Hindlimb muscle (tissue), 1 donor: ENCODE measurements around the gene RRBP1. TPM values are rescaled to one million over a fixed set of nuclear protein-coding genes. Genes with fewer than 3 reads are reported as not detected.
"Not testable (repeated sequence)": the region's sequence is repeated elsewhere in the genome, so short reads cannot be mapped to it uniquely, and the experiment has no call there.

Experiments used
- DNase-seq: peaks from one replicate; pipeline ENCODE4 v3.0.0-alpha.2; 2013
- polyA plus RNA-seq: library from polyadenylated mRNA; unstranded; fragments of 120-200 nt; gene quantifications from one replicate; pipeline ENCODE4 v1.2.1, GENCODE V29; 2013; ENCODE audit not compliant: insufficient read length

Gene RRBP1
- polyA plus RNA-seq, 1 donor = 109 TPM

DNA sequence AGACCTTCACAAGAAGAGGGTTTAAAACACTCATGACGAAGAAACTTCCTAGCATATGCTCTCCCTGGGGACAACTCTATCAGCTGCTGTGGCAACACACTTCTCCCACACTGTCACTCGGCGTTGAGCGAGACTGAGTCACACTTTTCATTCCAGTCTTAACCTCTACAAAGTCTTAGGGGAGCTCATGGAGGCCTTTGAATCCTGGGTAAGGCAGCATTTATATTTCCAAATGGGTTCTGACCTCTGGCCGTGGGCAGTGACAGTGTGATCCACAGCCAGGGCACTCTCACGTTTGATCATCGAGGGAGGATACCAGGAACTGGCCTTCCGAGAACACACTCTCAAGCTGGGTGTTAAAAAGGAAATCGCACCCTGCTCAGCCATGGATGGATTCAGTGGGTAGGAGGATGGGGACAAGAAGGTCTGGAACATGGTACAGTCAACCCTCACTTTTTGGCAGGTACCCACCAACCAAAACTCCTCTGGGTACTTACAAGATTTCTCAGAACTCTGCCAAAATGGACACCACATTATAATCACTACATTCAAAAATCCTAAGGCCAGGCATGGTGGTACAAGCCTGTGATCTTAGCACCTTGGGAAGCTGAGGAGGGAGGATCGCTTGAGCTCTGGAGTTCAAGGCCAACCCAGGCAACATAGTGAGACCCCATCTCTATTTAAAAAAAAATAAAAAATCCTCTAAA, 19.6 kb downstream of the RRBP1 start:
- no peak for DNase-seq

DNA sequence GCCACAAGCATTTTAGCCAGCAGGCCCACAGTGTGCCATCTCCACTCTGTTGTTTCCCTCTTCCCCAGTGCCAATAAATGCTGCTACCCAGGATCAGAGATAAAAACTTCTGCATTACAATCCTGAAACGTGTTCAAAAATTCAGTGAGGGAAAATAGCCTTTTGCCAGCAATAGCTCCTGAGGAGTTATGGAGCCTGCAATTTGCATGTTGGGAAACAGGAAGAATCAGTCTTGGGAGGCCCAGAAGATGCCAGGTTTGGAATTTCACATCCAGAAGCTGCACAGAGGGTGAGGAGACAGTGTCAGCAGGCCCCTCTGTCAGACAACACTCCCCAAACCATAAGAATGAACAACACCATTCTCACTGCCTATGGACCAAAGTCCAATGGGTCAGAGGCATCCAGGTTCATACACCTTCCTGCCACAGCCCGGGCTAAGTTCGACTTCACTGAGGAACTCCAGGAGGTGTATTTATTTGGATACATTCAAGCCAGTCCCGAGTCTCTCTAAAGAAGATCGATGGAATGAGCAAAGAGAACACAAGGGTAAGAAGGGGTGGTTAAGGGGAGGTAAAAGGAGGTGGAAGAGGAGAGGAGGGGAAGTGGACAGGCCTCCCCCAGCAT, 20.8 kb downstream of the RRBP1 start:
- DNase-seq = no peak

GRCh38 chr20:17660667-17661066, 21.4 kb downstream of the RRBP1 start:
- DNase-seq = no peak

- no peak for DNase-seq
These were observed 22.2 kb downstream of the RRBP1 start for GRCh38 chr20:17659801-17660200.

- DNase-seq = not testable (repeated sequence)
These were observed 22.7 kb downstream of the RRBP1 start for GRCh38 chr20:17659344-17659743.

DNA sequence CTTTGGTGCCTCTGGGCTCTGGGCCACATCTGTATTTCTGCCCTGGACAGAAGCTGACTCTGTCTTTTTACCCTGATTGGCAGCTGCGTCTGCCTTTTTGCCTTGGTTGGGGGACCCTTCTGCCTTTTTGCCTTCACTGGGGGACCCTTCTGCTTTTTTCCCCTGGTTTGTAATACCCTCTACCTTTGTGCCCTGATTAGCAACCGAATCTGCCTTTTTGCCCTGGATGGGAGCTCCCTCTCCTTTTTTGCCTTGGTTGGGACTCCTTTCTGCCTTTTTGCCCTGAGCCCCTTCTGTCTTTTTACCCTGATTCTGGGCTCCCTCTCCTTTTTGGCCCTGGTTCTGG, 23.4 kb downstream of the RRBP1 start:
- no peak for DNase-seq

DNA sequence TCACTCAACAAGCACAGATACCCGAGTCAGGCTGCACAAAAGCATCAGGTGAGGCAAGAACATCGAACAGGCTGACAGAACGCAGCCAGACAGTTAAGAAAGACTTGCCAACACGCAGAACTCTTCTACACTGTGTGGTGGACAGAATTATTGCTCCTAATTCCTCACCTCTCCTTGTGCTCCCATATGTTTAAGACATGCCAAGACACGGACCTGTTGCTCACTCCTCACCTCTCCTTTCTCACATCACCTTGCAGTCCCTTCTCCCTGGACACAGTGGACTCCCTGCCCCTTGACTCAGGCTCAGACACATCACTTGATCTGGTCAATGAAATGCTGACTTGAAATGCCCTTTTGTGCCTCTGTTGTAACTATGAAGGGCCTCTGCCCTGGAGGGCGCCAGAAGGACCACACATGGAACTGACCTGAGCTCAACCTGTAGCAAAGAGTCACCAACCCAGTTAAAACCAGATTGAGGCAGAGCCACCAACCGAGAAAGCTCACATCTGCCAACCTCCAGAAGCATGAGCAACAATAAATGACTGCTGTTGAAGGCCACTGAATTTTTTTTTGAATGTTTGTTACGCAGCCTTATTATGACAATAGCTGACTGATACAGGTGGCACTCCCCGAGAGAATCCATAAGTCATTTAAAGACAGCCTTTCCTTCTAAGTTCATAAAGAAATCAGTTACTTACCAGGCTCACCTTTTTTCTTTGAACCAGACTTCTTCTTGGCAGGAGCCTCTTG, 24.0 kb downstream of the RRBP1 start:
- no peak for DNase-seq

DNA sequence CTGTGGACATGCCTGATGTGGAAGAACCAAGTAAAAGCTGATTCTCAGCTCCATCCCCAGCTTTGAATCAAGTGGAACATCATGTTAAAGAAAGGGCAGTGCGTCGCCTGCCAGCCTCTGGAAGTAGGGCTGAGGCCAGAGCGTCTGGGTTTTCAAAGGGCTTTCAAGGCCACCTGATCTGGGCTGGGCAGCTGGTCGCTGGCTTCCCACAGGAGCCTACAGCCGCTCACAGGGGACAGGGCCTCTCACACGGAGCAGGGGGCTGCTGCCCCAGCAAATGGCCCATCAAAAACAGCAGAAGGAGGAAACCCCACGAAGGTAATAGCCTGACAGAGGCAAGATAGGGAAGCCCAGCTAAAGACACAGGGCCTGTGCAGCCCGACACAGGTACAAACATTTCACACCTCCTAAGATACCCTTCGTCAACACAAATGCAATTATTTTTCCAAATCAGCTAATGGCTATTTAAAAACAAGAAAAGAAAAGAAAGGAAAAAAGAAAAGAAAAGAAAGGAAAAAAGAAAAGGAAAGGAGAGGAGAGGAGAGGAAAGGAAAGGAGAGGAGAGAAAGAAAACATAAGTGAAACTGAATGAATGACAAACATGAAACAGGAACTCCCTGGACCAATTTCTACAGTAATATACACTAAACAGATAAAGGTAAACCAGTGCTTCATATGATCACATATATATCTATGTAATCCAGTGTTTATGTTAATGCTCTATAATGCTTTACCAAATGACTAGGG, 24.8 kb downstream of the RRBP1 start:
- DNase-seq = no peak

DNA sequence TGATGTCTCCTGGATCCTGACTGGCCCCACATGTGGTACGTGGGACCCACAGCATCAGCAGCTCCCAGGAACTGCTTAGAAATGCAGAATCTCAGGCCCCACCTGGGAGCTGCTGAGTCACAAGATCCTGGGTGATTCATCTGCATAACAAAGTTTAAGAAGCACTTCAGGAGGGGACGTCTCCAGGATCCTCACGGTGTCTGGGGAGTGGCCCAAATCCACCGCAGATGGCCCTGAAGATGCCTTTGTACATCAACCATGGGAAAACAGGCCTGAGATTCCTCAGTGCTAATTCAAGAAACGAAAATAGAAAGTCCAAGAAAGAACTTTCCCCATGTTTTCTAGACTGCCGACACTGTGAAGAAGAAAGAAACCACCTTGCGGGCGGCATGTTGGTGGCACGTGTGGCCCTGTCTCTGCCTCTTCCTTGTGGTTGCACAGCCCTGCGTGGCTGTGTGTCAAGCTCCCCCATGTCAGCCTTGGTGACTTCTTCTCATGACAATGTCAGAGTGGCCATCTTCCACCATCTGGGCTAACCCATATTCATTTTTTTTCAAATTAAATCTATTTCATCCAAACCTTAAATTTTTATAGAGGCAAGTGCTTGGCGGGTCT, 26.1 kb downstream of the RRBP1 start:
- no peak for DNase-seq

- DNase-seq = no peak
These were observed 26.8 kb downstream of the RRBP1 start for GRCh38 chr20:17655286-17655651.

GRCh38 chr20:17654649-17655285, 27.3 kb downstream of the RRBP1 start:
- DNase-seq = no peak

DNA sequence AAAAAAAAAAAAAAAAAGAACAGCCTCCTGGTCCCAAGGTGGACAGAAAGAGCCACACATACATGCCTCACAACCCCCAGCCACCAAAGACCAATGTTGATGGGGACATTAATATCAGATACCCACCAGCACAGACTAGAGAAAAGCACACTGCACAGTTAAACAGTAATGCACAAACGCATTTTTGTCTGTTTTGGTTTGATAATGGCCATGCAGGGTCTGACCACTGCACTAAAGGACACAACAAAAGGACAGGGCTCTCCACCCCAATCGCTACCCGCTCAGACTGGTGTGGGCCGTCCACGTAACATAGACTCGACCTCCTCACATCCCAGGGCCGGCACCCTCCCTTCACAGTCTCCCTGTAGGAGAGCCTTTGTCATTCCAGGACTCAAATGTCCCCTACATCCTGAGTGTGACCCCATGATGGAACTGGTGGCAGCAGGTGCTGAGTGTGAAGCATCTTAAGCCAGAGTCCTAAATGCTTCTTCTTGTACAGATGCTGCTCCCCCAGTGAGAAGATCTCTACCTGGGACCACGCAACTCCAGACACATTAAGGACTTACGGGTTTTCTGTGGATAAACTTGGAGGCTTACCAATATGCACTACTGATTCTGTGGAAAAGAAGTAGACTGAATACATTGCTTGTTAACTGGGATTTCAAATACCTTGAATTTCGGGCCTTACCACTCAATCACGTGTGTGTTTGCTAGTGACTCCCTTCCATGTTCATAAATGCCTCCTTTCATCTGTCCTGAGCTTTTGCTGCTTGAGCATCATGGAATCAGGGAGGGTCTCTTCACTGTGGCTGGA, 28.0 kb downstream of the RRBP1 start:
- DNase-seq = no peak

GRCh38 chr20:17652411-17652810, 29.6 kb downstream of the RRBP1 start:
- no peak for DNase-seq

DNA sequence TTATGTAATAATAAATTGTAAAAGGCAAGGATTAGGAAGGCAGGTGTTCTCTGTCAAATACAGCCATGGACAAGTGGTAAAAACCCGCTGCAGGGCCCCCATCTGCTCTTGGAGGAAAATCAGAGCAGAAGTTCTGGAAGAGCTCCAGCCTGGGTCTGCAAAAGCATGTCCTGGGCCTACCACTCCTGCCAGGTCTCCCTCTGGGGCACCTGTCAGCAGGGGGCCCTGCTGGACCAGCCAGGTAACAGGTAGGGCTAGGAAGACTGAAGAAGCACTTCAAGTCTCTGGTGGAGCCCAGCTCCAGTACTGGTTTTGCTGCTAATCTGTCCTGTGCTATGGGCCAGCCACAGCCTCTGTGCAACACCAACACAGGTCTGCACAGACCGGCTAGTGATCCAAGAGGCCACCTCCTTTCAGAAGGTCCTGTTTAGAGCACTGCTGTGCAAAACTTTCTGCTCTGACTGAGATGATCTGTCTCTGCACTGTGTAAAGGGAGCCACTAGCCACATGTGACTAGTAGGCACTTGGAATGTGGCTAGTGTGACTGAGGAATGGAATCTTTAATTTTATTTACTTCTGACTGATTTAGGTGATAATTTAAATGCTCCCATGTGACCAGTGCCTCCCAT, 30.2 kb downstream of the RRBP1 start:
- no peak for DNase-seq

- DNase-seq = no peak
These were observed 30.8 kb downstream of the RRBP1 start for GRCh38 chr20:17651129-17651759.

GRCh38 chr20:17650301-17651128, 31.5 kb downstream of the RRBP1 start:
- no peak for DNase-seq

- DNase-seq = no peak
These were observed 33.0 kb downstream of the RRBP1 start for GRCh38 chr20:17648791-17649730.

DNA sequence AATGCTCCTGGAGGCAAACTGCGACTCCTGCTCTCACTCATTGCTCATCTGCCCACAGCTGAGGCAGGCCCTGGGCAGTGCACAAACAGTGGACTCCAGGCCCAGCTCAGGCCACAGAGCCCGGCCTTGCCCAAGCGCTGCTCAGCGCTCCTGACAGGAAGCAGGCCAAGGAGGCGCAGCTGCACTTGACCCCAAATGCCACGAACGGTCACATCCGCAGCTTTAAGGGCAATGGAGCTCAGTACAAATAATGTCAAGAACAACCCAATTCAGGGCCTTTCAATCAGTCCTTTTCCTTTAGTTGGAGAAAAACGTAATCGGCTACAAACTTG, 33.8 kb downstream of the RRBP1 start:
- DNase-seq = no peak
